ENCODE results near the gene MAGI1. TPM values are rescaled to one million over a fixed set of nuclear protein-coding genes. Genes with fewer than 3 reads are reported as not detected.

The MAGI1 gene
- total RNA-seq, 5 donors from 2014 or later (not counting 1 experiment from before 2014, with no cell fraction given), result 0.23 to 0.63 (median 0.29) TPM

- no peak for DNase-seq
- Histone ChIP-seq H3K36me3 (ENCODE audit: control insufficient read depth in 2 of 2, extremely low read depth in 1 of 2, insufficient read depth in 1 of 2, low read length in 1 of 2) (no peaks in the 10 kb centered on the region), H3K27ac (ENCODE audit: low read length) (no peak overlapping the region), H3K27me3 (replicated peaks in 1 of 2; ENCODE audit: control insufficient read depth in 2 of 2, extremely low read depth in 1 of 2, insufficient read depth in 2 of 2, low read length in 1 of 2) (no peaks in the 10 kb centered on the region), H3K4me3 (ENCODE audit: control insufficient read depth in 1 of 2, extremely low read depth in 1 of 2, low read length in 1 of 2) (no peak overlapping the region), H3K9me3 (no peaks in the 10 kb centered on the region), H3K4me1 (ENCODE audit: control insufficient read depth in 1 of 2, extremely low read depth in 1 of 2, insufficient read depth in 2 of 2, low read length in 2 of 2) (no peaks in the 10 kb centered on the region)
- 81% methylated on average over 8 of the region's 9 CpGs for WGBS (ENCODE audit: insufficient coverage)
- no peaks in the 10 kb centered on the region for H3K4me1 Mint-ChIP-seq
- ChIA-PET CTCF (no interaction called here), POLR2A (interaction anchor here in 1 of 2 donors (0.6 kb wide), 1 partner anchor 199 kb away, joined by 3 read pairs; no protein-coding TSS in a partner anchor)
- ATAC-seq (replicated peaks in 1 of 4), result no peak
- peaks cover 0 to 4% (median 0%) of the 10 kb centered on the region in 3 donors for H3K9me3 Mint-ChIP-seq
- H3K4me3 Mint-ChIP-seq, result no peak overlapping the region
- no peak overlapping the region for H3K27ac Mint-ChIP-seq
- H3K27me3 Mint-ChIP-seq, result no peaks in the 10 kb centered on the region
- no peaks in the 10 kb centered on the region for H3K36me3 Mint-ChIP-seq
Observed at GRCh38 chr3:65907232-65908130, 131.2 kb downstream of the MAGI1 start.

- no peaks in the 10 kb centered on the region for H3K4me1 Mint-ChIP-seq
- no peaks in the 10 kb centered on the region for H3K4me1 ChIP-seq (ENCODE audit: control insufficient read depth in 1 of 2, extremely low read depth in 1 of 2, insufficient read depth in 2 of 2, low read length in 2 of 2)
- no peak overlapping the region for H3K27ac ChIP-seq (ENCODE audit: low read length)
- H3K9me3 ChIP-seq, result no peaks in the 10 kb centered on the region
- H3K36me3 ChIP-seq (ENCODE audit: control insufficient read depth in 2 of 2, extremely low read depth in 1 of 2, insufficient read depth in 1 of 2, low read length in 1 of 2), result no peaks in the 10 kb centered on the region
- no peak overlapping the region for H3K27ac Mint-ChIP-seq
- no peak overlapping the region for H3K4me3 ChIP-seq (ENCODE audit: control insufficient read depth in 1 of 2, extremely low read depth in 1 of 2, low read length in 1 of 2)
- DNase-seq (no peak), ATAC-seq (replicated peaks in 1 of 4) (no peak)
- H3K4me3 Mint-ChIP-seq, result no peak overlapping the region
- ChIA-PET POLR2A (no interaction called here), CTCF (no interaction called here)
- H3K27me3 Mint-ChIP-seq, result no peaks in the 10 kb centered on the region
- WGBS (ENCODE audit: insufficient coverage), result no CpG with 5 or more reads among the region's 2 CpGs
- H3K36me3 Mint-ChIP-seq, result no peaks in the 10 kb centered on the region
- peaks cover 0 to 4% (median 4%) of the 10 kb centered on the region in 3 donors for H3K9me3 Mint-ChIP-seq
- H3K27me3 ChIP-seq (replicated peaks in 1 of 2; ENCODE audit: control insufficient read depth in 2 of 2, extremely low read depth in 1 of 2, insufficient read depth in 2 of 2, low read length in 1 of 2), result no peaks in the 10 kb centered on the region
Observed at GRCh38 chr3:65905771-65906170, 132.9 kb downstream of the MAGI1 start.

GRCh38 chr3:65904016-65904415, 134.7 kb downstream of the MAGI1 start:
- no peak overlapping the region for H3K27ac Mint-ChIP-seq
- H3K27me3 Mint-ChIP-seq, result no peaks in the 10 kb centered on the region
- no peaks in the 10 kb centered on the region for H3K4me1 ChIP-seq (ENCODE audit: control insufficient read depth in 1 of 2, extremely low read depth in 1 of 2, insufficient read depth in 2 of 2, low read length in 2 of 2)
- peaks cover 0 to 4% (median 4%) of the 10 kb centered on the region in 3 donors for H3K9me3 Mint-ChIP-seq
- H3K27me3 ChIP-seq (replicated peaks in 1 of 2; ENCODE audit: control insufficient read depth in 2 of 2, extremely low read depth in 1 of 2, insufficient read depth in 2 of 2, low read length in 1 of 2), result no peaks in the 10 kb centered on the region
- no peaks in the 10 kb centered on the region for H3K36me3 Mint-ChIP-seq
- ATAC-seq (replicated peaks in 1 of 4), result no peak
- H3K36me3 ChIP-seq (ENCODE audit: control insufficient read depth in 2 of 2, extremely low read depth in 1 of 2, insufficient read depth in 1 of 2, low read length in 1 of 2), result no peaks in the 10 kb centered on the region
- no peaks in the 10 kb centered on the region for H3K9me3 ChIP-seq
- no peak for DNase-seq
- ChIA-PET POLR2A (no interaction called here), CTCF (no interaction called here)
- no peak overlapping the region for H3K4me3 ChIP-seq (ENCODE audit: control insufficient read depth in 1 of 2, extremely low read depth in 1 of 2, low read length in 1 of 2)
- H3K4me1 Mint-ChIP-seq, result no peaks in the 10 kb centered on the region
- no peak overlapping the region for H3K4me3 Mint-ChIP-seq
- H3K27ac ChIP-seq (ENCODE audit: low read length), result no peak overlapping the region

GRCh38 chr3:65902304-65902793, 136.4 kb downstream of the MAGI1 start:
- H3K27me3 ChIP-seq (replicated peaks in 1 of 2; ENCODE audit: control insufficient read depth in 2 of 2, extremely low read depth in 1 of 2, insufficient read depth in 2 of 2, low read length in 1 of 2), result no peaks in the 10 kb centered on the region
- H3K4me3 ChIP-seq (ENCODE audit: control insufficient read depth in 1 of 2, extremely low read depth in 1 of 2, low read length in 1 of 2), result no peak overlapping the region
- H3K36me3 ChIP-seq (ENCODE audit: control insufficient read depth in 2 of 2, extremely low read depth in 1 of 2, insufficient read depth in 1 of 2, low read length in 1 of 2), result no peaks in the 10 kb centered on the region
- no peaks in the 10 kb centered on the region for H3K27me3 Mint-ChIP-seq
- no peaks in the 10 kb centered on the region for H3K4me1 Mint-ChIP-seq
- DNase-seq (no peak), ATAC-seq (replicated peaks in 1 of 4) (no peak)
- H3K27ac ChIP-seq (ENCODE audit: low read length), result no peak overlapping the region
- no peak overlapping the region for H3K4me3 Mint-ChIP-seq
- ChIA-PET CTCF (no interaction called here), POLR2A (no interaction called here)
- no peak overlapping the region for H3K27ac Mint-ChIP-seq
- 70% methylated on average over 6 of the region's 8 CpGs for WGBS (ENCODE audit: insufficient coverage)
- H3K4me1 ChIP-seq (ENCODE audit: control insufficient read depth in 1 of 2, extremely low read depth in 1 of 2, insufficient read depth in 2 of 2, low read length in 2 of 2), result no peaks in the 10 kb centered on the region
- peaks cover 0 to 4% (median 0%) of the 10 kb centered on the region in 3 donors for H3K9me3 Mint-ChIP-seq
- no peaks in the 10 kb centered on the region for H3K9me3 ChIP-seq
- H3K36me3 Mint-ChIP-seq, result no peaks in the 10 kb centered on the region

GRCh38 chr3:65901226-65901625, 137.5 kb downstream of the MAGI1 start:
- Histone ChIP-seq H3K36me3 (ENCODE audit: control insufficient read depth in 2 of 2, extremely low read depth in 1 of 2, insufficient read depth in 1 of 2, low read length in 1 of 2) (no peaks in the 10 kb centered on the region), H3K4me1 (ENCODE audit: control insufficient read depth in 1 of 2, extremely low read depth in 1 of 2, insufficient read depth in 2 of 2, low read length in 2 of 2) (no peaks in the 10 kb centered on the region), H3K4me3 (ENCODE audit: control insufficient read depth in 1 of 2, extremely low read depth in 1 of 2, low read length in 1 of 2) (no peak overlapping the region), H3K27me3 (replicated peaks in 1 of 2; ENCODE audit: control insufficient read depth in 2 of 2, extremely low read depth in 1 of 2, insufficient read depth in 2 of 2, low read length in 1 of 2) (no peaks in the 10 kb centered on the region), H3K9me3 (no peaks in the 10 kb centered on the region), H3K27ac (ENCODE audit: low read length) (no peak overlapping the region)
- Mint-ChIP-seq H3K27me3 (no peaks in the 10 kb centered on the region), H3K36me3 (no peaks in the 10 kb centered on the region), H3K4me1 (no peaks in the 10 kb centered on the region), H3K9me3 (peaks cover 0 to 4% (median 0%) of the 10 kb centered on the region in 3 donors), H3K27ac (no peak overlapping the region), H3K4me3 (no peak overlapping the region)
- no peak for DNase-seq
- ATAC-seq (replicated peaks in 1 of 4), result no peak
- WGBS (ENCODE audit: insufficient coverage), result 60% methylated on average over 1 of the region's 7 CpGs
- ChIA-PET POLR2A (no interaction called here), CTCF (no interaction called here)

GRCh38 chr3:65899226-65899625, 139.5 kb downstream of the MAGI1 start:
- no peaks in the 10 kb centered on the region for H3K4me1 ChIP-seq (ENCODE audit: control insufficient read depth in 1 of 2, extremely low read depth in 1 of 2, insufficient read depth in 2 of 2, low read length in 2 of 2)
- no peaks in the 10 kb centered on the region for H3K9me3 ChIP-seq
- H3K4me1 Mint-ChIP-seq, result no peaks in the 10 kb centered on the region
- ChIA-PET POLR2A (no interaction called here), CTCF (no interaction called here)
- H3K9me3 Mint-ChIP-seq, result peaks cover 0 to 4% (median under 1%) of the 10 kb centered on the region in 3 donors
- H3K4me3 Mint-ChIP-seq, result no peak overlapping the region
- H3K27ac ChIP-seq (ENCODE audit: low read length), result no peak overlapping the region
- H3K27me3 ChIP-seq (replicated peaks in 1 of 2; ENCODE audit: control insufficient read depth in 2 of 2, extremely low read depth in 1 of 2, insufficient read depth in 2 of 2, low read length in 1 of 2), result no peaks in the 10 kb centered on the region
- DNase-seq, result no peak
- H3K36me3 ChIP-seq (ENCODE audit: control insufficient read depth in 2 of 2, extremely low read depth in 1 of 2, insufficient read depth in 1 of 2, low read length in 1 of 2), result no peaks in the 10 kb centered on the region
- H3K27ac Mint-ChIP-seq, result no peak overlapping the region
- H3K27me3 Mint-ChIP-seq, result no peaks in the 10 kb centered on the region
- H3K4me3 ChIP-seq (ENCODE audit: control insufficient read depth in 1 of 2, extremely low read depth in 1 of 2, low read length in 1 of 2), result no peak overlapping the region
- no peaks in the 10 kb centered on the region for H3K36me3 Mint-ChIP-seq
- no CpG with 5 or more reads among the region's 1 CpG for WGBS (ENCODE audit: insufficient coverage)
- no peak for ATAC-seq (replicated peaks in 1 of 4)
